GM12891 (cell line): ENCODE measurements around the gene AUH.

Source experiments
- POLR2A ChIP-seq: IDR thresholded peaks from 2 replicates; pipeline ENCODE4 v1.6.1; 2011; ENCODE audit warnings: low read depth, low read length, control low read depth
- POLR2AphosphoS5 ChIP-seq: IDR thresholded peaks from 2 replicates; pipeline ENCODE4 v1.6.1; 2011; ENCODE audit warnings: low read depth, low read length, control low read depth

- TF ChIP-seq POLR2AphosphoS5 (no peak), POLR2A (no peak)
Observed at GRCh38 chr9:91164724-91165520, 196.8 kb downstream of the AUH start.
